Measurements from ENCODE around the gene ADAM12. TPM values are rescaled to one million over a fixed set of nuclear protein-coding genes. Genes with fewer than 3 reads are reported as not detected.
A peak's percentile ranks its signal among the peaks of the same experiment; 100 is the strongest.

The ADAM12 gene
- total and polyA plus RNA-seq, 2 experiments from 2014 or later: 0.13 to 0.87 TPM

- Histone ChIP-seq H3K4me1 (ENCODE audit: insufficient read depth) (peaks cover 12% of the 10 kb centered on the region), H3K27ac (ENCODE audit: low read depth) (no peak overlapping the region), H3K36me3 (ENCODE audit: insufficient read depth) (no peaks in the 10 kb centered on the region), H3K27me3 (ENCODE audit: insufficient read depth) (no peaks in the 10 kb centered on the region), H3K79me2 (replicated peaks; ENCODE audit: insufficient read depth) (no peaks in the 10 kb centered on the region), H4K20me1 (replicated peaks; ENCODE audit: insufficient read depth) (no peaks in the 10 kb centered on the region), H3K4me2 (no peak overlapping the region), H3F3A (replicated peaks; ENCODE audit: low read depth) (no peaks in the 10 kb centered on the region), H3K9me2 (ENCODE audit: insufficient read depth) (no peaks in the 10 kb centered on the region), H3K4me3 (no peak overlapping the region), H2AFZ (no peak overlapping the region)
- Mint-ChIP-seq H3K4me1 (peaks cover 34% of the 10 kb centered on the region), H3K27ac (no peak overlapping the region), H3K4me3 (no peak overlapping the region), H3K27me3 (ENCODE audit: insufficient read depth, low read depth, poor library complexity) (peaks cover 21% of the 10 kb centered on the region), H3K36me3 (ENCODE audit: low read depth) (peaks cover 6% of the 10 kb centered on the region; the same call in 2 of the 3 replicates), H3K9me3 (no peaks in the 10 kb centered on the region; the same call in 1 of the 3 replicates)
- TF ChIP-seq JUNB (IDR thresholded peaks at IDR 0.05; ENCODE audit: unreplicated experiment): no peak
- TF ChIP-seq EZH2phosphoT487 (IDR thresholded peaks at IDR 0.05; ENCODE audit: unreplicated experiment): no peak
- peak; percentile 59 to 79 for TF ChIP-seq CTCF (conservative IDR thresholded peaks at IDR 0.05; ENCODE audit: low read depth in 2 of 2)
- DNase-seq (ENCODE audit: low spot score) (peak; percentile 48), ATAC-seq (peak; percentile 60)
Measured at GRCh38 chr10:126160971-126161630, 227.2 kb downstream of the ADAM12 start.

DNA sequence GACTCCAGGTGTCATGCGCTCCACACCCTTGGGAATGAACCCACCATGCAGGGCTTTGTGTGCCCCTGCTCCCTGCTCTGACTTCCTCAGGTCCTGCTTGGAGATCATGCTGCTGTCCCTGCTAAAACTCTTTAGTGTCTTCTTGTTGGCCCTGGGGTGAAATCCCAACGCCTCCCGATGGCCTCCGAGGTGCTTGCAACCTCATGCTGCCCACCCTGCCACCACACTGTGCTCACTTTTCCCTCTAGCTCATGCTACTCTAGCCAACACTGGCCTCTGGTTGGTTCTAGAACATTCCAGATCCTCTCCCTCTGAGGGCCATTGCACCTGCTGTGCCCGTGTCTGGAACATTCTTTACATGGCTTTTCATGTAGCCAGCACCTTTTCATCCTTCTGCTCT is 227.7 kb downstream of the ADAM12 start:
- Histone ChIP-seq H4K20me1 (replicated peaks; ENCODE audit: insufficient read depth) (no peaks in the 10 kb centered on the region), H3K27ac (ENCODE audit: low read depth) (no peak overlapping the region), H3K4me3 (no peak overlapping the region), H3K79me2 (replicated peaks; ENCODE audit: insufficient read depth) (no peaks in the 10 kb centered on the region), H3K27me3 (ENCODE audit: insufficient read depth) (no peaks in the 10 kb centered on the region), H3K9me2 (ENCODE audit: insufficient read depth) (no peaks in the 10 kb centered on the region), H3K4me2 (no peak overlapping the region), H3K4me1 (ENCODE audit: insufficient read depth) (peaks cover 17% of the 10 kb centered on the region), H3K36me3 (ENCODE audit: insufficient read depth) (no peaks in the 10 kb centered on the region), H2AFZ (no peak overlapping the region), H3F3A (replicated peaks; ENCODE audit: low read depth) (no peaks in the 10 kb centered on the region)
- Mint-ChIP-seq H3K4me1 (peaks cover 39% of the 10 kb centered on the region), H3K27ac (0 out of 2 replicates have a peak overlapping the region, but pooled peaks have one; percentile 14), H3K9me3 (no peaks in the 10 kb centered on the region; the same call in 1 of the 3 replicates), H3K36me3 (ENCODE audit: low read depth) (peaks cover 6% of the 10 kb centered on the region; the same call in 2 of the 3 replicates), H3K27me3 (ENCODE audit: insufficient read depth, low read depth, poor library complexity) (peaks cover 24% of the 10 kb centered on the region), H3K4me3 (no peak overlapping the region)
- peak; percentile 33 for DNase-seq (ENCODE audit: low spot score)
- TF ChIP-seq STAT1 (IDR thresholded peaks at IDR 0.05; ENCODE audit: unreplicated experiment) (no peak), CTCF (conservative IDR thresholded peaks at IDR 0.05; ENCODE audit: low read depth in 2 of 2) (peak in 1 of 2 experiments; percentile 62; a peak in 2 of 4 replicates)
- ATAC-seq: peak; percentile 56
